Measurements from ENCODE around the gene SLC25A11.

The SLC25A11 gene, protein sequence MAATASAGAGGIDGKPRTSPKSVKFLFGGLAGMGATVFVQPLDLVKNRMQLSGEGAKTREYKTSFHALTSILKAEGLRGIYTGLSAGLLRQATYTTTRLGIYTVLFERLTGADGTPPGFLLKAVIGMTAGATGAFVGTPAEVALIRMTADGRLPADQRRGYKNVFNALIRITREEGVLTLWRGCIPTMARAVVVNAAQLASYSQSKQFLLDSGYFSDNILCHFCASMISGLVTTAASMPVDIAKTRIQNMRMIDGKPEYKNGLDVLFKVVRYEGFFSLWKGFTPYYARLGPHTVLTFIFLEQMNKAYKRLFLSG

DNA sequence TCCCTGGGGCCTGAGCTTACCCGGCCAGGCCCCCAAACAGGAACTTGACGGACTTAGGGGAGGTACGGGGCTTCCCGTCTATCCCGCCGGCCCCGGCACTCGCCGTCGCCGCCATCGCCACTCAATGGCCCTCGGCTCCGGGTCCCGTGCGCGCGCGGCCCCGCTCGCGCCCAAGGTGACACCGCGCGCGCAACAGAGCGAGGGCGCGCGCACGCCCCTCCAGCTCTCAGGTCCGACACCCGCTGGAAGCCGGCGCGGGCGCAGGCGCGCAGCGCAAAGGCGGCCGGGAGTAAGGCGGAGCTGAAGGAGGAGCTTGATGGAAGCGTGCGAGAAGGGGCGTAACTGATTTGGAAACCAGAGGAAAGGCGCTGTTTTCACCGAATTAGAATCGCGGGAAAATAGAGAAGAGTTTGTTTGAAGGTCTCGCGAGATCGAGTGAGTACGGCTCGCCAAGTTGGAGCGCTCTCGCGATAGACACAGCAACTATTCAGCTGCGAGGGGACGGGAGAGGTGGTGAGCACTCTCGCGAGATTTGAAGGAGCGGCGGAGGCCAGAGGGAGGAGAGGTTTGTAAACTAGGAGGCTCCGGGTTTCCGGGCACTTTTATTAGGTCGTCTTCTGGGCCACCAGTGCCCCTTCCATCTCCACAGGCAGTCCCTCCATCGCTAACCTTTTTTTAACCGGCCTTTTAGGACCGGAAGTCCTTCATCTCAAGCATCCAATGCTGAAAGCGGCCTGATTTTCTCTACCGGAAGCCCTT, at the start of gene SLC25A11, which contains the start of gene RNF167:
SLC25A11 (minus strand) TSS at position 251 of the 759 bp plus-strand sequence; CDS start at position 115, 136 bp downstream.
RNF167 (plus strand) TSS at position 473 of the 759 bp plus-strand sequence. CDS start 642 bp downstream, outside the sequence.
- DNase-seq, result peak; percentile 97

DNA sequence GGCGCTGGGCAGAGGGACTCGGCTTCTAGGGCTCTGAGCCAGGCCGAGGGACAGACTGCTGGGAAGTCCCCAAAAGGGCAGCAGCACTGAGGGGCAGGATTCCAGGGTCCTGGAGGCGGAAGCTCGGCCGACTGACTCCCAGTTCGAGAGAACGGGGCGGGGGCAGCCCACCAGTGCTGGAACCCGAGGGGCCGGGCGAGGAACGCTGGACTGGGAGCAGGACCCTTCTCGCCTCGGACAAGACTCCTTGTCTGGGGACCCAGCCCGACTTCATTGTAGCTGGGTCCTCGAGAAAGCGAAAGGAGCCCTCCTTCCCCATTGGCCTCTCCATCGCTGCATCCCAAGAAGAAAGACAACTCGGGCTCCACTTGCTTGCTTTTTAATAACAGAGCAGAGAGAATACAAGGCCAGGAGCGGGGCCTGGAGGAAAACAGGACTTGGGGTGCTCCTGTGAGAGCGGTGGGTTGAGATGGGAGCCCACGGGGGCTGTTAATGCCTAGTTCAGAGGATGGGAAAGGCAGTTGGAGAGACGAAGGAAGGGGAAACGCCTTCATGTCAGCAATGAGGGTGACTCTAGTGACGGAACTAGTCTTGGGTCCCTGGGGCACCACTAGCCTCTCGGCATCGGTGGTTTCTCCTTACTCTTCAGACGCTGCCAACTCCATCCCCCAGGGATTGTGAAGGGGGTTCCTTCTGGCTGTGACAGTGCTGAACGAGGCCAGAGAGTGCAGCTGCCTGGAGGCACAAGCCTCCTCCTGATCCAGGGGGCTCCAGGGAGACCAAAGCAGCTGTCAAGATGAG, 48.1 kb upstream of the SLC25A11 start:
- DNase-seq, result no peak

DNA sequence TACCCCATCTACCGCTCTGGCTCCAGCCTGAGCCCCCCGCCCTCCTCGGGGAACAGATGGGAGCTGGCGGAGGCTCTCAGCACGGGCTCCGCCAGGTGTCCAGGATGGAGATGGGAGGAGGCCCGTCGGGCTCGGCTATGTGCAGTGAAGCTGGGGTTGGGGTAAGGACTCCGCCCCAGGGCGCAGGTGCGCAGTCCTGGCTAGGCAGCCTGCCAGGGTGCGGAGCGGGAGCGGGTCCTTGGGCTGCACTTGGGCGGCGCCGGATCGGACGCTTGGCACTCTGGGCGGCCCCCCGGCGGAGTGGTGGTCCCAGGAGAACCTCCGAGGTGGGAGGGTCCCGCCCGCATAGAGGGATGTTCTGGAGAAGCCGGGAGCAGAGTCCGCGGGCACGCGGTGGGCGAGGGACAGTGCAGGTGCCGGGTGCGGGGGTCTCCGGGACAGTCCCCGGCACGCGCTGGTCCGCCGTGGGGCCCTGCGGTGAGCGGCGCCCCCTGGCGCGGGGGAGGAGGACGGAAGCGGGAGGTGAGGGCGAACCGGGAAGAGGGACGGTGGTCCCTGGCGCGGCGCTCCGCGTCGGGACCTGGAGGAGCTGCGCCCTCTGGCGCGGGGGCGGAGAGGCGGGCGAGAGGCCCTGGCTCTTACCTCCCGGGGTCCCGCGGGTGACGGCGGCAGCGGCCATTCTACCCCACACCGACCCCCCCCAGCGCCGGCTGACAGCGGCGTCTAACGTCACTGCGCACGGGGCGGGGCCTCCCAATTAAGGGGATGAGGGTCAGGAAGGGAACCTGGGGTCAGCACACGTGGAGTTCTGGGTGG, 47.3 kb upstream of the SLC25A11 start, which contains the start of gene CAMTA2:
CAMTA2 (minus strand) TSS at position 725 of the 816 bp plus-strand sequence. CDS start 1,453 bp downstream, outside the sequence.
- peak; percentile 66 for DNase-seq

DNA sequence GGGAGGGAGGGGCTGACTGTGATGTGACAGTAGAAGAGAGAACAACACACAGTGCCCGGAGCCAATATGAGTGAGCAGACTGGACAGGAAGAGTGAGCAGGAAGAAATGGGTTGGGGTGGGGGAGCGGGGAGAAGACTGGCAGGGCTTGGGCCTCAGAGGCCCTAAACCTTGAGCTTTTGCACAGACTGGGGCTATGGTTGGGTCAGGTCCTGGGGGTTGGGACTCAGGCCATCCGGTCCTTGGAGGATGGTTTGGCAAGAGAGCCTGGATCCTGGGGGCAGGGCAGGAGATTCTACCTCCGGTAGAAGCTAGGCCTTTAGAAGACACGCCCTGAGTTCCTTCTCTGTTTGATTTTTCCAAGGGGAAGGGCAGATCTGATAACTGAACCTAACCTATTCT, 46.6 kb upstream of the SLC25A11 start:
- no peak for DNase-seq

DNA sequence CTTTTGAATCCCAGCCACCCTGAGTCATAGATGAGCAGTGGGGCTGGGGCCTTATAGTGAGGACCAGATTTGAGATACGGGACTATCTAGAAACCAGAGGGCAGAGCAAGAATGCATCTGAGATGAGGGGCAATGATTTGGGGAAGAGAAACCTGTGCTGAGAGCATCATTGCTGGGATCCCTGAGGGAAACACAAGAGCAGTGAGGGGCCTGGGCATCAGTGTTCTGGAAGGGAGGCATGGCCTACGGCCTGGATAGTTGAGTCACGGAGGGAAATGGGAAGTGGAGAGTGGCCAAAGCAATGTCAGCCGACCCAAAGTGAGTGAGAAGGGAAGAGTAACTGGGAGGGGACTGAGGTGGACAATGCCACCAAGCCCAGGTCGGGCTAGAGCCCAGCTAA, 42.5 kb upstream of the SLC25A11 start:
- DNase-seq, result no peak

DNA sequence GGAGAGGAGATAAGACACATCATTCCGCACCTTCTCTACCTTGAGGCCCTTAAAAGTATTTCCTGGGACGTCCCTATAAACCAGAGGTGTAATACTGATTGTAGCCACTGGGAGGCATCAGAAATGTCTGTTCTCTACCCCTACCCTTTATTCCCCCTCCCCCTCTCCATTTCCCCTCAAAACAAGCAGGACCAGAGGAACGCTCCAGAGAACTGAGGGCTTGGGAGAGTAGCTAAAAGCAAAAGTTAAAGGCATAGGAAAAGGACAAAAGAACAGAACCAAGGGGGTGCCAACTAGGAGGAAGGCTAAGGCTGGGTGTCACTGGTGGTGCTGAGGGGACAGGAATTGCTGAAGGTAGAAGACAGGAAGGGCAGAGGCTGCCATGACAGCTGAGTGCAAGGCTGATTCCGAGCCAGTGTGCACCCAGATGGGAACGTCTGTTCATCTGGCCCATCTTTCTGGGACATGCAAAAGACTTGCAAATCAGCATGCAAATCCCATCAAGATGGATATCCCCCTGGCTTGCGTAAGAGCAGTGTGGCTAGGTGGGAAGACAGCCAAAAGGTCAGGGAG, 40.9 kb upstream of the SLC25A11 start:
- peak; percentile 27 for DNase-seq

DNA sequence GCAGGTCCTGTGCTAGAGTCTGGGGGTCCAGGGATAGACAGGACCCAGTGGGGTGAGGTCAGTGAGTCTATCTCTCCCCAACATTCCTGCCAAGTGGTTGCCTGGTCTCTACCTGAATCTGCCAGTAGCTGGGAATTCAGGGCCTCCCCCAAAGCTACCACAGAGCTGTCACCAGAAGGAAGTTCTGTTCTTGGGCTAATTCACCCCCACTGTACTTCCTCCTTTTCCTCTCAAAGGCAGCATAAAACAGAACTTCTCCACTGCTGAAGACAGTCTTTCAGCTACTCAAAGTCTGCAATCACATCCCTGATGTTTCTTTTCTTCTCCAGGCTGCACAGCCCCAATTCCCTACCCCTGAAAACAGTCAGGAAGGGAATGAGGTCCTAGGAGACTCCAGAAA, 38.9 kb upstream of the SLC25A11 start:
- DNase-seq, result no peak

DNA sequence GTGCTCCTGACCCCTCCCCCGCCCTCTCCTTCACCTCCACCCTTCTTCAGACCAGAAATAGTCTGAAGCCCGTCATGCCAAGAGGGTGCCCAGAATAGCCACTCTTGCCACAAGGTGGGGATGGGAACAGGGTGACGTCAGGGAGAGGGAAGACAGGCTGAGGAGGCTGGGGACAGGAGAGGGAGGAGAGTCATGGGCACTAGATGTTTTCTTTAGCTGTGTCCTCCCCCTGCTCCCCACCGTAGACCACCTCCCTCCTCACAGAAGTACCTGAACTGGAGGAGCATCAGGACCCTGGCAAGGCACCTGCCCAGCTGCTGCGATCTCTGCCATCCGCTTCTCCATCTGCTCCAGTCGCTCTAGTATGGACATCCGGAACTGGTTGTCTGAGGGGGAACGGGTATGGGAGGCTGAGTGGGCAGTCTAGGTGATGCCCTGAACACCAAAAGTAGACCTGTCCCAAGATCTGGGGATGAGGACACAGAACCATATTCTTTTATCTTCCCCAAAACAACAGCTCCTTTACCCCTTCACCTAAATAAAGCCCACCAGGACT, 34.3 kb upstream of the SLC25A11 start:
- DNase-seq, result no peak

DNA sequence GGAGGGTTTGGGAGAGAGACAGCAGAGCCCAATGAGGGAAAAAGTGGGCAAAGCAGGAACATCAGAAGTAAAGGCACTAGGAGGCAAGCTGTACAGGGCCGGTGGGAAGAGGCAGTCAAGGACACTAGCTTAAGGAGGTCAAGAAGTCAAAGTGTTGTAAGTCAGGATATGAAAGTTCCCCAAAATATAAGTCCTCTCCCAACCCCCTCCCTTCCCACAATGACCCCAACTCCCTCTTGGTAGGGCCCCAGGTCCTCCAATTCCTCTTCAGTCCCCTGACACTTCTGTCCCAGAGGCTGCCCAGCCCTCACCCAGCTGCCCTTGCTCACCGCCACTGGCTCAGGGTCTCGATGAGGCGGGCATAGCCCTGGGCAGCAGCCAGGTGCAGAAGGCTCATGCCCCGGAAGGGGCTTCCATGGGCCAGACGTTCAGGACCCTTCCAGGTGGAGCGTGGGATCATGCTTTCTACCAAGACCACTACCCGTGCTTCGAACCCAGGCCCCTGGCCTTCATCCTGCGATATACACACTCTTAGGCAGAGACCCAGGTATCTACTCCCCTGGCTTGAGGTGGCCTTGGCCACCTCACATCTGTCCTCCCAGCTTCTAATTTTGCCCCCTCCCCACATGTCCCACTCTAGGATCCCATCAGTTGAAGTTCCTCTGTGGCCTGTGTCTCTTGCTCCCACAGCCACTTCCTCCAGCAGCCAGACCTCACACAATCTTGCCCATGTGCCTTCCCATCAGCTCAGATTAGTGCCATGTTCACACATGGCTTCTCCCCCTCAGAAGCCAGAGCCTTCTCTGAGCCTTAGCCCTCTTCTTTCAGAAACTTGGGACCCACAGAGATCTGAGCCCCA, 33.6 kb upstream of the SLC25A11 start:
- DNase-seq, result no peak

DNA sequence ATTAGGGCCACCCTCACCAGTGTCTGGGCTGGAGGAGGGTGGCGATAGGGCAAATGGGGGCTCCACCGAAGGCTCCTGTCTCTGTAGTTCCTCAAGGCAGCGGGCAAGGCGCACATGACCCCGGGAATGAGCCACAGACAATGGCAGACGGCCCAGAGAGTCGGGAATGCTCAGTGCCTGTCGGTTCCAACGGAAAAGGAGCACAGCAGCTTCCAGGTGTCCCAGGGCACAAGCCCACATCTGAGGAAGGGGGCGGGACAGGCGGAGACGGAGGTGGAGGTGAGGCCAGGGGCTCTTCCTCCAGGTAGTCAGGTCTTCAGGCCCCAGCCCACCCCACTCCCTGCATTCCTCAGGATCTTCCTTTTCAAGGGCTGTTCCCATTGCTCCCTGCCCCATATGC, 32.9 kb upstream of the SLC25A11 start:
- DNase-seq, result no peak

DNA sequence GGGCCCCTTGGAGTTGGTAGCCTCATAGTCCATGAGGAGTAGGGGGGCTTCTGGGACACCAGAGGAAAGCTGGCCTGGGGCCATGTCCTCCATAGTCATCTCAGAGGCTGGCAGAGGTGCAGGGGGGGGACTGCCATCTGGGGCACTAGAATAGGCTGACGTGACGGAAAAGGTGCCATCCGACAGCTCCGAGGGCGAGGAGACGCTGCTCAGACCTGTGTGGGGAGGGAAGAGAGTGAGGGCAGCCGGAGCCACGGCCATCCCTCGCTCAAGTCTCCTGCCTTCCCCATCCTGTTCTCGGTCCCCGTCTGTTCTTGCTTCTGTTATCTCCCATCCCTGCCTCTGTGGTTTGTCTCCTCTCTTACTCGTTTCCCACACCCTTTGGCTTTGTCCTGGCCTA, 32.5 kb upstream of the SLC25A11 start:
- DNase-seq, result no peak

DNA sequence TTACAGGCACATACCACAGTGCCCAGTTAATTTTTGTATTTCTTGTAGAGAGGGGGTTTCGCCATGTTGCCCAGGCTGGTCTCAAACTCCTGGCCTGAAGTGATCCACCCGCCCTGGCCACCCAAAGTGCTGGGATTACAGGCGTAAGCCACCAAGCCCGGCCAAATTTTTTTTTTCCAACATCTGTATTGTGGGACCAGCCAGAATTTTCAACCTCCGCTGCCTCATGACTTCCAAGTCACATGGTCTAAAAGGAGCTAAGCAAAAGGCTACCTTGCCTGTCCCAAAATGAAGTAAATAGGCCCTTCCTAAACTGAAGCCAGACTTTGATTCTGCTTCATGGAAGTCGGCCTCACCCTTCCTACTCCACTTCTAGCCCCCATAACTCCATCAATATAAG, 32.0 kb upstream of the SLC25A11 start:
- no peak for DNase-seq

DNA sequence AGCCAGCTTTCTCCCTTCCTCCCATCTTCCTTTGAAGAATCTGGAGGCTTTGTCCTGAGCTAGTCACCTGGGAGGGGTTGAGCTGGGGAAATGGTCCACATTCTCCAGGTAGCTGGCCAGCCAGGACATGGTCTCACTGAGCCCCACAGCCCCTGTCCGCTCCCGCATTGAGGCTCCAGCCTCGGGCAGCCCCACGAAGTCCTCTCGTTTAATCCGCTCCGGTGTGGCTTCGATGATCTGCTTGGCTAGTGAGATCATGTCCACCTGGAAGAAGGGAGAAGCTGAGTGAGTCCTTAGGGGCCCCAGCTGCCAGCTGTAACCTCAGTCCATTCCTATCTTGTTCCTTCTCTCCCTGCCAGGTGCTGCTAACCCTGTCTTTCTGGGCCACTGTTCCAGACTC, 30.4 kb upstream of the SLC25A11 start:
- no peak for DNase-seq

DNA sequence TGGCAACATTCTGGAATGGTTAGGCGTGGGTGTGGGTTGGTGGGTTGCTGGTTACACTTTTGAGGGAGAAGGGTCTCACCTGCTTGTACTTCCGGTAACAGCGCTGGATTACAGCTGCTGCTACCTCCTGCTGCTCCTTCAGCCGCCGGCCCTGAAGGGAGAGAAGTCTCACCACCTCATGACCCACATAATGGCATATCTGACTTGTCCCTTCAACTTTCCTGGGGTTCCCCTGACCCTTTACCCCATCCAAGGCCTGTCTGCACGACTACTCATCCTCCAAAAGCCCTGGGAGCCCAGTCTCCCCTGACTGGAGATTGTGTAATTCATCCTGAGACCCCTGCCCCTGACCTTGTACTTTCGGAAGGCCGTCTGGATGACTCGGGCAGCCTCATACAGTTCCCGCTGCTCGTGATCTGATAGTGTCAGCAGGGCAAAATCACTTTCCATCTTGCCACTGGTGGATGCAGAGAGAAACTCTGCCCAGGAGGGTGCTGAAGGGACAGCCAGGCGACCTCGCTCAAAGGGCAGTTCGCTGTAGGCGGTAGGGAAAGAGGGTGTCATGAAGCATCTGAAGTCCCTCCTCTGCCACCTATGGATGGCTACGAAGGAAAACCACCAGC, 29.8 kb upstream of the SLC25A11 start:
- no peak for DNase-seq

DNA sequence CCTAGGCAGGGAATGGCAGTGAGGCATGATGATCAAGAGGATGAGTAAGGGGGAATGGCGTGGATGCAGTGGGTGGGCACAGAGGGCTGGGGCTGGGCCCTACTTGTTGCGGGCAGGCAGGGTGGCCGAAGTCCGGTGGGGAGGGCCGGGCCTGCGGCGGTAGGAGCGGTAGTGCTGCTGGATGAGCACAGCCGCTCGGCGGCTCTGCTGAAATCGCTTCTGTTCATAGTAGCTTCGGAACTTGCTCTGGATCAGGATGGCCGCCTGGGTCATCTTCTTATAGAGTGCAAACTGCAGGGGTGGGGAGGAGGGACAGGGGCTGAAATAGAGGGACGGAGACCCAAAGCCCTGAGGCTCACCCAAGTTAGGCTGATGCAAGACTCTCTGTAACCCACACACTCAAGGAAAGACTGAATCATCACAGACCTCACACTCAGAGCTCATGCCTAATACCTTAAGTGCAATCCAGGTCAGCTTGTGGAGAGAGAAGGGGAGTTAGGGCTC, 29.3 kb upstream of the SLC25A11 start:
- no peak for DNase-seq

DNA sequence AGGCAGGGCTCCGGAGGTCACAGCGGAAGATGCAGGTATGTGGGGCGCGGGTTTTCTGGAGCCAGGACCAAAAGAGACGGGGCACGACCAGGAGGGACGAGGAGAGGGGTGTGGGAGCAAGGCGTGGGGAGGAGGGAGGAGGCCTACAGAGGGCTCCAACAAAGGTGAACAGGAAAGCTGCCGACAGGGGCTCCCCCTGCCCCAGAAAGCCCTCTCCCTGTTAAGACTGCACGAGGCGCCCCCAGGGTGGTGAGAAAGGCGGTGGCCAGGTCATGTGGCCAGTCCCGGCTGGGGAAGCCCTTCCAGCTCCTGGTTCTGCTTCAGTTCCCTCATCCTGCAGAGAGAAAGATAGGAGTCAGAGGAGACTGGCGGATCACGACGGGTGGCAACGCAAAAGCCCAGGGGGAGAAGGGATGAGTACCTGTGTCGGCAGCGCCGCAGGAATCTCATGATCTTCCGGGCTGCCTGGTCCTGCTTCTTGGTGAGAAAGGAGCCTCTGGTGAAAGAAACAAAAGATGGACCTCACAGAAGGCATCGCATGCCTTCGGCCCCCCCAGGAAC, 28.7 kb upstream of the SLC25A11 start:
- no peak for DNase-seq

DNA sequence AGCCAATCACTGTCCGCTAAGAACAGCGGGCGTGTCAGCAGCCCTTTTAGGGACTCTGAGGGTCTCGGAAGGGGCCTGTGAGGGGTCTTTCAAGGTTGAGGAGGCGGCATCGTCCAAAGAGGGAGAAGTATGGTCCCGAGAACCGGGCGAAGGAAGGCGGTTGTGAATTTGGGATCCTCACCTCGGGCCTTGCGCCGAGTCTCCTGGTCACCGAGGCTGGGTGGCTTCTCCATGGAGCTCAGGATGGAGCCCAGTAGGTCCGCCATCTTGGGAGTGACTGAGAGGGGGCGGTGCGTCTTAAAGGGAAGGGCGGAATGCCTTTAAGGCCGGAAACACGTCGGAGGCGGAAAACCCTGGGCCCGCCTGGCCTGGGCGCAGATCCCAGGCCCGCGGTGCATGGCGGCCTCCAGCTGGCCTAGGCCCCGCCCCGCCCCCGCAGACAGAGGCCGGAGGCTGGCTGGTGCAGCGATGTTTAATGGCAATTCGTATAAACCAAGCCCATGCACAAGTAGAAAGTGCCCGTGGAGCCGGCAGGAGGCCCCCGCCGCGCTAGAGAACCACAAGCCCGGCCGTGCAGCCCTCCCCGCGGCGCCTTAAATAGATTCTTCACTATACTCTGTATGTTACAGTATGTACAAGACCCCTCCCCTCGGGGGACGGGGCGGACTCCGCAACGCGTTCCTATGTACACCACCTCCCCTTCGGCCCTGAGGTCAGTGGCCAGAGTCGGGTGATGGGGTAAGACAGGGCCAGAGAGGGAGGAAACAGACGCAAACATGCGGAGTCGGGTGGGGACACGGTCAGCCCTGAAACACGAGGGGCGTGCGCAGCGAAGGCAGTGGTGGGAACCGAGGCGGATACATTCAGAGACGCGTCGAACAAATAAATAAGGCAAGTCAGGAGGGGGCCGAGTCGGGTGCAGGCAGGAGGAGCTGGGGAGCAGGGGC, 28.0 kb upstream of the SLC25A11 start, which contains the start of gene SPAG7:
SPAG7 (minus strand) TSS at position 279 of the 947 bp plus-strand sequence; CDS start at position 266, 13 bp downstream.
- DNase-seq, result peak; percentile 89

DNA sequence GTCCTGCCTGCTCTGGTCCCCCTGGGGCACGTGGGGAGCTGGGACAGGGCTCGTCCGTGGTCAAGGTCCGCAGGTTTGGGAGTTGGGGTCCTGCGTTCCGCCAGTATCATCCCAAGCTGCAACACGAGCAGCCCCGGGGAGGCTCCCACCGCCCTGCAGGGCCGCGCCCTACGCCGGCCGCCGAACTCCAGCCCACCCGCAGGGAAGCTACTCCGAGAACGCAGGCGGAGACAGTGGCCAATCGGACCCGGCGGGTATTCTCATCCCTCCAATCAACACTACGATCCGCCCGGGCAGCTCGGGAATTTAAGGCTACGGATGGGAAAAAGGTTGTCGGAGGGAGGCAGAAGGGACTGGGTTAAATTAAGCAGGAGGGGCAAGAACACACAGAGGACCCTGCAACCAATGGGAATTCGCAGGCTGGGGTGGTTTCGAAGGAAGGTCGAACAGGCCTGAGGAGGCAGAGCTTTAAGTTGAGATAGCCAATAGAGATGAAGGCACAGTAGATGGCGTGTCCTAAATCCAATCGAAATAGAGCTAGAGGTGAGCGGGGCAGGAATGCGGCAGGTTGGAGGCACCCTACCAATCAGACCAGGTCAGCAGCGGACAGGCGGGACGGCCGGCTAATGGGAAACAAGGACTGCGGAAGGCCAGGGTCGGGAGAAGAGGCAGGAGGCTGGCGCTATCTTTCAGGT, 27.1 kb upstream of the SLC25A11 start:
- DNase-seq, result peak; percentile 97
